ENCODE results near the gene TRHDE. TPM values are rescaled to one million over a fixed set of nuclear protein-coding genes. Genes with fewer than 3 reads are reported as not detected.

TRHDE gene
- total RNA-seq, 1 experiment from 2014 or later: not detected

GRCh38 chr12:72448805-72449204 lies 176.6 kb downstream of the TRHDE start:
- Histone ChIP-seq H3K36me3 (ENCODE audit: control insufficient read depth, insufficient read depth, low read length) (no peaks in the 10 kb centered on the region), H3K27me3 (replicated peaks; ENCODE audit: control insufficient read depth, insufficient read depth, low read length) (no peaks in the 10 kb centered on the region), H3K4me3 (ENCODE audit: low read depth, low read length) (no peak overlapping the region), H3K4me1 (no peaks in the 10 kb centered on the region), H3K9me3 (peaks cover 6% of the 10 kb centered on the region; the same call in 1 of the 2 replicates)
- intact Hi-C loops (cut with micrococcal nuclease; ENCODE audit: unreplicated experiment): no loop called here
- ChIA-PET POLR2A (no interaction called here), CTCF (no interaction called here)
- BruUV-seq (replicated peaks): no TSS peak
- Mint-ChIP-seq H3K27ac (ENCODE audit: unreplicated experiment) (no peak overlapping the region), H3K9me3 (ENCODE audit: unreplicated experiment) (peaks cover 12% of the 10 kb centered on the region), H3K4me1 (ENCODE audit: low read depth, unreplicated experiment) (no peaks in the 10 kb centered on the region), H3K4me3 (ENCODE audit: unreplicated experiment) (no peak overlapping the region), H3K36me3 (ENCODE audit: insufficient read depth, unreplicated experiment) (no peaks in the 10 kb centered on the region), H3K27me3 (ENCODE audit: insufficient read depth, unreplicated experiment) (no peaks in the 10 kb centered on the region)
- no peak for DNase-seq
- TF ChIP-seq CTCF (IDR thresholded peaks at IDR 0.05; ENCODE audit: insufficient read depth in 1 of 2, low read depth in 1 of 2, low read length in 1 of 2, severe bottlenecking in 1 of 2, unreplicated experiment in 1 of 2): no peak

DNA sequence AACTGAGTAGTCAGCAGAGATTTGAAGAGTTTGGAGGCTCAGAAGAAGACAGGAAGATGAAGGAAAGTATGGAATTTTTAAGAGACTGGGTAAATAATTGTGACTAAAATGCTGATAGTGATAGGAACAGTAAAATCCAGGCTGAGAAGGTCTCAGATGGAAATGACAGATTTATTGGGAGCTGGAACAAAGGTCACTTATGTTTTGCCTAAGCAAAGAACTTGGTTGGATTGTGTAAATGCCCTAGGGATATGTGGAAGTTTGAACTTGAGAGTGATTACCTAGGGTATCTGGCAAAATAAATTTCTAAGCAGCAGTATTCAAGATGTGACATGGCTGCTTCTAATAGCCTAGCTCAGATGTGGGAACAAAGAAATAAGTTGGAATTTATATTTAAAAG lies 180.9 kb downstream of the TRHDE start:
- CTCF ChIA-PET: no interaction called here
- Mint-ChIP-seq H3K4me1 (ENCODE audit: low read depth, unreplicated experiment) (no peaks in the 10 kb centered on the region), H3K36me3 (ENCODE audit: insufficient read depth, unreplicated experiment) (no peaks in the 10 kb centered on the region), H3K9me3 (ENCODE audit: unreplicated experiment) (peaks cover 12% of the 10 kb centered on the region), H3K4me3 (ENCODE audit: unreplicated experiment) (no peak overlapping the region), H3K27ac (ENCODE audit: unreplicated experiment) (no peak overlapping the region), H3K27me3 (ENCODE audit: insufficient read depth, unreplicated experiment) (no peaks in the 10 kb centered on the region)
- BruUV-seq (replicated peaks): no TSS peak
- H3K4me1 ChIP-seq: no peaks in the 10 kb centered on the region
- intact Hi-C loops (cut with micrococcal nuclease; ENCODE audit: unreplicated experiment): no loop called here
- POLR2A ChIA-PET: no interaction called here
- no peak for TF ChIP-seq CTCF (IDR thresholded peaks at IDR 0.05; ENCODE audit: insufficient read depth in 1 of 2, low read depth in 1 of 2, low read length in 1 of 2, severe bottlenecking in 1 of 2, unreplicated experiment in 1 of 2)
- no peaks in the 10 kb centered on the region for H3K27me3 ChIP-seq (replicated peaks; ENCODE audit: control insufficient read depth, insufficient read depth, low read length)
- DNase-seq: no peak
- peaks cover 7% of the 10 kb centered on the region; the same call in 1 of the 2 replicates for H3K9me3 ChIP-seq
- no peak overlapping the region for H3K4me3 ChIP-seq (ENCODE audit: low read depth, low read length)
- H3K36me3 ChIP-seq (ENCODE audit: control insufficient read depth, insufficient read depth, low read length): no peaks in the 10 kb centered on the region

GRCh38 chr12:72453550-72453949 lies 181.4 kb downstream of the TRHDE start:
- Histone ChIP-seq H3K4me3 (ENCODE audit: low read depth, low read length) (no peak overlapping the region), H3K9me3 (peaks cover 7% of the 10 kb centered on the region; the same call in 1 of the 2 replicates), H3K4me1 (no peaks in the 10 kb centered on the region), H3K36me3 (ENCODE audit: control insufficient read depth, insufficient read depth, low read length) (no peaks in the 10 kb centered on the region), H3K27me3 (replicated peaks; ENCODE audit: control insufficient read depth, insufficient read depth, low read length) (no peaks in the 10 kb centered on the region)
- ChIA-PET CTCF (no interaction called here), POLR2A (no interaction called here)
- BruUV-seq (replicated peaks): no TSS peak
- H3K4me3 Mint-ChIP-seq (ENCODE audit: unreplicated experiment): no peak overlapping the region
- no peak overlapping the region for H3K27ac Mint-ChIP-seq (ENCODE audit: unreplicated experiment)
- no peaks in the 10 kb centered on the region for H3K36me3 Mint-ChIP-seq (ENCODE audit: insufficient read depth, unreplicated experiment)
- intact Hi-C loops (cut with micrococcal nuclease; ENCODE audit: unreplicated experiment): no loop called here
- no peak for TF ChIP-seq CTCF (IDR thresholded peaks at IDR 0.05; ENCODE audit: insufficient read depth in 1 of 2, low read depth in 1 of 2, low read length in 1 of 2, severe bottlenecking in 1 of 2, unreplicated experiment in 1 of 2)
- no peak for DNase-seq
- no peaks in the 10 kb centered on the region for H3K4me1 Mint-ChIP-seq (ENCODE audit: low read depth, unreplicated experiment)
- peaks cover 12% of the 10 kb centered on the region for H3K9me3 Mint-ChIP-seq (ENCODE audit: unreplicated experiment)
- no peaks in the 10 kb centered on the region for H3K27me3 Mint-ChIP-seq (ENCODE audit: insufficient read depth, unreplicated experiment)

Data from Caco-2 (cell line).